ENCODE measurements around the gene MAD1L1. TPM values are rescaled to one million over a fixed set of nuclear protein-coding genes. Genes with fewer than 3 reads are reported as not detected.

Gene MAD1L1
- total RNA-seq, 4 donors from 2014 or later: 8.0 to 52.7 (median 26.7) TPM

DNA sequence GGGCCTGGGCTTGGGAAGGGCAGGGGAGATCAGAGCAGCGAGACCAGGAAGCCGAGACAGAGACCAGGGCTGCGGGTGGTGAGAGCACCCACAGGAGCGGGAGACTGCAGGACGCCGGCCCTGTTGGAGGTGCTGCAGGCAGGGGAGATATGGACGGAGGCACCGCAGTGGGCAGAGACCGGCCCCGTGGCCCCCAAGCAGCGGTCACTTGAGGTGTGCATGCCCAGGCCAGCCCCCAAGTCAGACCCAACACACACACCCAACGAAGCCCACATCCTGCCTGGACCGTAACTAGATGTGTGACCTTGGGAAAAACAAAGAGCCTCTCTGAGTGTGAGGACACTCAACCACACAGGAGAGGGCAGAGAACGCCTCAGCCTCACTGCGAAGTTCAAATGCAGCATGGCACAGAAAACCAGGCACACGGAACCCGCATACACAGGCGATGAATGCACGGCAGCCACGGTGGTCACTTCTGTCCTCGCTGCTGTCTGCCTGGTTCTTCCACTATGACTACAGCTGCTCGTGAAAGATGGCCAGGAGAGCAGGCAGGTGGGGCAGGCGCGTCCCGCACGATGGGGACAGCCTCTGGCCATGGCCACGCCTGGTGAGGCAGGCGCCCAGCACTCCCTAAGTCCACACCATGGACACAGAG lies 214.7 kb downstream of the MAD1L1 start:
- WGBS, 2 donors (ENCODE audit: low coverage in 1 of 2): 90% methylated on average over 23 of the region's 28 CpGs; no CpG with 5 or more reads in 1 of the 2 donors
- in situ Hi-C loops (cut with MboI; ENCODE audit: low pct_ligation_motif_present in 1 of 4, low pct_unique_long_range_greater_than_20kb in 1 of 4, low sequenced_read_pairs in 3 of 4): no loop called here

DNA sequence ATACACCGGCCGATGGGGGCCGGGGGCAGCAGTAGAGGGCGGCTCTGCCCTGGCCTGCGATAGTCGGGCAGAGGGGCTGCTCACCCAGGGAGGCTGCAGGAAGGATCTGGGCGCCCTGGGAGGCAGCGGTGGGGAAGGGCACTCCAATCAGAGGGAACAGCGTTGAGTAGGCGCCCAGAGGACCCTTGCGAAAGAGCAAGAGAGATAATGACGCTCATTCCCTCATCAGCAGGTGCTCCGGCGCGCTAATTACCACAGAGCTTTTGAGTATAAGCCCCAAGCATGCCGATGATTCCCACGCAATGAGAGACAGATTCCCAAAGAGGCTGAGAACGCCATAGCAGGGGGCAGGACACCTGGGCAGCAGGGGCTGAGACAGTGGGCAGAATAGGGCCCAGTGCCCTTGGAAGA lies 215.3 kb downstream of the MAD1L1 start:
- Histone ChIP-seq H3K27me3 (no peaks in the 10 kb centered on the region), H3K4me3 (no peak overlapping the region), H3K36me3 (no peaks in the 10 kb centered on the region), H3K9me3 (no peaks in the 10 kb centered on the region), H3K27ac (no peak overlapping the region), H3K4me1 (peaks cover 0 to 8% (median 0%) of the 10 kb centered on the region in 4 donors)
- in situ Hi-C loops (cut with MboI; ENCODE audit: low pct_ligation_motif_present in 1 of 4, low pct_unique_long_range_greater_than_20kb in 1 of 4, low sequenced_read_pairs in 3 of 4): no loop called here
- WGBS, 2 donors (ENCODE audit: low coverage in 1 of 2): 95% methylated on average over 12 to 18 of the region's 18 CpGs
- DNase-seq: no peak
- no peak for TF ChIP-seq EP300 (IDR thresholded peaks at IDR 0.05; ENCODE audit: low read depth)
- no peak for TF ChIP-seq POLR2AphosphoS5 (IDR thresholded peaks at IDR 0.05)
- TF ChIP-seq, protein P1, sequence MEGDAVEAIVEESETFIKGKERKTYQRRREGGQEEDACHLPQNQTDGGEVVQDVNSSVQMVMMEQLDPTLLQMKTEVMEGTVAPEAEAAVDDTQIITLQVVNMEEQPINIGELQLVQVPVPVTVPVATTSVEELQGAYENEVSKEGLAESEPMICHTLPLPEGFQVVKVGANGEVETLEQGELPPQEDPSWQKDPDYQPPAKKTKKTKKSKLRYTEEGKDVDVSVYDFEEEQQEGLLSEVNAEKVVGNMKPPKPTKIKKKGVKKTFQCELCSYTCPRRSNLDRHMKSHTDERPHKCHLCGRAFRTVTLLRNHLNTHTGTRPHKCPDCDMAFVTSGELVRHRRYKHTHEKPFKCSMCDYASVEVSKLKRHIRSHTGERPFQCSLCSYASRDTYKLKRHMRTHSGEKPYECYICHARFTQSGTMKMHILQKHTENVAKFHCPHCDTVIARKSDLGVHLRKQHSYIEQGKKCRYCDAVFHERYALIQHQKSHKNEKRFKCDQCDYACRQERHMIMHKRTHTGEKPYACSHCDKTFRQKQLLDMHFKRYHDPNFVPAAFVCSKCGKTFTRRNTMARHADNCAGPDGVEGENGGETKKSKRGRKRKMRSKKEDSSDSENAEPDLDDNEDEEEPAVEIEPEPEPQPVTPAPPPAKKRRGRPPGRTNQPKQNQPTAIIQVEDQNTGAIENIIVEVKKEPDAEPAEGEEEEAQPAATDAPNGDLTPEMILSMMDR (IDR thresholded peaks at IDR 0.05): no peak
- TF ChIP-seq POLR2A (IDR thresholded peaks at IDR 0.05): no peak
- intact Hi-C loops (cut with DNase I; ENCODE audit: low total_unique reads): no loop called here

More for the DNA sequence above, 214.7 kb downstream of the MAD1L1 start:
- no peak for DNase-seq
- Histone ChIP-seq H3K27me3 (no peaks in the 10 kb centered on the region), H3K27ac (no peak overlapping the region), H3K4me1 (peaks cover 0 to 8% (median 0%) of the 10 kb centered on the region in 4 donors), H3K36me3 (no peaks in the 10 kb centered on the region), H3K4me3 (no peak overlapping the region), H3K9me3 (no peaks in the 10 kb centered on the region)
- intact Hi-C loops (cut with DNase I; ENCODE audit: low total_unique reads): no loop called here
- TF ChIP-seq POLR2A (IDR thresholded peaks at IDR 0.05) (no peak), POLR2AphosphoS5 (IDR thresholded peaks at IDR 0.05) (no peak), EP300 (IDR thresholded peaks at IDR 0.05; ENCODE audit: low read depth) (no peak)
- TF ChIP-seq, protein P1 (IDR thresholded peaks at IDR 0.05): no peak

DNA sequence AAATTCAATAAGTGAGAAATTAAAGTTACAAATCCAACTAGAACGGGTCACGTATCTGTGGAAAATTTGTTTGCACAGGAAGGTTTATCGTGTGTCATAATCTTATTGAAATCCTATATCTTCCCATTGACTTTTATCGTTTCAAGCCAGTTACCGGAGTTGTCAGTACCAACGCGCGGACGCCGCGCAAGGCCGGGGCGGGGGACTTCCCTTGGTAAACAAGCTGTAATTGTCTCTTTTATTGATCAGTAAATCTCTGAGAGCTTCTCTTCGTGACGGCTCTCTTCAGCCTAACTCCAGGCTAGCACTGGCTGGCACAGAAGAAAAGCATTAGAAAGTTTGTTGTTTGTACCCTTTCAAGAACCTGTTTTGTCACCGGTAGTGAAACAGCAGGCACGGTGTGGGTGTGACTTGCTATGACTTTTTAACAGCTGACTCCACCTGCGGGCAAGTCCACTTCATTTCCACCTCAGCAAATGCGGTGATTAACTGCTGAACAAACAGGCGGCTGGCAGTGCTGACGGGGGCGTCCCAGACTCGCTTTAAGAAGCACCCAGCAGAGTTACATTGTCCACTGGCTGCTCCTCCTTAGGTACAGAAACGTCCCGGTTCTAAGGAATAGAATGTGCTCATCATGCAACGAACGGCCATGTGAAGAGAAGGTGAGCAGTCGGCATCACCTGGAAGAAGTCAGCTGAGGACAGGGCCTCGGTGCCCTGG lies 215.8 kb downstream of the MAD1L1 start:
- in situ Hi-C loops (cut with MboI; ENCODE audit: low pct_ligation_motif_present in 1 of 4, low pct_unique_long_range_greater_than_20kb in 1 of 4, low sequenced_read_pairs in 3 of 4): no loop called here
- no peak overlapping the region for H3K27ac ChIP-seq
- no peak overlapping the region for H3K4me3 ChIP-seq
- no peaks in the 10 kb centered on the region for H3K36me3 ChIP-seq
- intact Hi-C loops (cut with DNase I; ENCODE audit: low total_unique reads): no loop called here
- peaks cover 0 to 8% (median 0%) of the 10 kb centered on the region in 4 donors for H3K4me1 ChIP-seq
- no peaks in the 10 kb centered on the region for H3K9me3 ChIP-seq
- WGBS, 2 donors (ENCODE audit: low coverage in 1 of 2): 89 to 97% methylated on average over 13 to 29 of the region's 29 CpGs
- DNase-seq: no peak
- TF ChIP-seq POLR2A (IDR thresholded peaks at IDR 0.05) (no peak), EP300 (IDR thresholded peaks at IDR 0.05; ENCODE audit: low read depth) (no peak), POLR2AphosphoS5 (IDR thresholded peaks at IDR 0.05) (no peak)
- TF ChIP-seq, protein P1 (IDR thresholded peaks at IDR 0.05): no peak
- H3K27me3 ChIP-seq: no peaks in the 10 kb centered on the region

GRCh38 chr7:2016021-2016631 lies 216.6 kb downstream of the MAD1L1 start:
- H3K27me3 ChIP-seq: no peaks in the 10 kb centered on the region
- H3K27ac ChIP-seq: no peak overlapping the region
- 91% methylated on average over 18 of the region's 18 CpGs; no CpG with 5 or more reads in 1 of the 2 donors for WGBS, 2 donors (ENCODE audit: low coverage in 1 of 2)
- in situ Hi-C loops (cut with MboI; ENCODE audit: low pct_ligation_motif_present in 1 of 4, low pct_unique_long_range_greater_than_20kb in 1 of 4, low sequenced_read_pairs in 3 of 4): no loop called here
- peaks cover 0 to 8% (median 0%) of the 10 kb centered on the region in 4 donors for H3K4me1 ChIP-seq
- no peak for DNase-seq
- intact Hi-C loops (cut with DNase I; ENCODE audit: low total_unique reads): no loop called here
- H3K4me3 ChIP-seq: no peak overlapping the region
- H3K9me3 ChIP-seq: no peaks in the 10 kb centered on the region
- TF ChIP-seq EP300 (IDR thresholded peaks at IDR 0.05; ENCODE audit: low read depth) (no peak), POLR2A (IDR thresholded peaks at IDR 0.05) (no peak), POLR2AphosphoS5 (IDR thresholded peaks at IDR 0.05) (no peak)
- TF ChIP-seq, protein P1 (IDR thresholded peaks at IDR 0.05): no peak
- no peaks in the 10 kb centered on the region for H3K36me3 ChIP-seq
